NT2/D1 (cell line): ENCODE measurements around the gene ZNF619.

ENCODE experiments used
- YY1 ChIP-seq: IDR thresholded peaks from 2 replicates; pipeline ENCODE4 v1.6.1; 2011; ENCODE audit not compliant: insufficient read length, insufficient read depth
- ZNF274 ChIP-seq: IDR thresholded peaks from 2 replicates; pipeline ENCODE4 v1.6.1; 2011; ENCODE audit warnings: mild to moderate bottlenecking, low read depth, low read length

DNA sequence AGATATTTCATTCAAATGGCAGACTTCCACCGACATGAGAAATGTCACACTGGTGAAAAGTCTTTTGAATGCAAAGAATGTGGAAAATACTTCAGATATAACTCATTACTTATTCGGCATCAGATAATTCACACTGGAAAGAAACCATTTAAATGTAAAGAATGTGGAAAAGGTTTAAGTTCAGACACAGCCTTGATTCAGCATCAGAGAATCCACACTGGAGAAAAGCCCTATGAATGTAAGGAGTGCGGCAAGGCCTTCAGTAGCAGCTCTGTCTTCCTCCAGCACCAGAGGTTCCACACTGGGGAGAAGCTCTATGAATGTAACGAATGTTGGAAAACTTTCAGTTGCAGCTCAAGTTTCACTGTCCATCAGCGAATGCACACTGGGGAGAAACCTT, 39.3 kb downstream of the ZNF619 start:
- TF ChIP-seq ZNF274: no peak
- no peak for TF ChIP-seq YY1
